Measurements from ENCODE around the gene BUD23. TPM values are rescaled to one million over a fixed set of nuclear protein-coding genes. Genes with fewer than 3 reads are reported as not detected.

The BUD23 gene
- total RNA-seq, 1 experiment from 2014 or later, result 78.1 TPM

GRCh38 chr7:73679709-73680108 lies 3.7 kb upstream of the BUD23 start:
- Mint-ChIP-seq H3K4me1 (peaks cover 14 to 23% of the 10 kb centered on the region in 2 experiments), H3K4me3 (no peak overlapping the region; a peak in 1 of 5 replicates), H3K36me3 (ENCODE audit: insufficient read depth in 1 of 3, low read depth in 3 of 3) (peaks cover 19 to 30% (median 19%) of the 10 kb centered on the region in 3 experiments), H3K9me3 (no peaks in the 10 kb centered on the region), H3K27ac (no peak overlapping the region), H3K27me3 (ENCODE audit: low read depth) (no peaks in the 10 kb centered on the region)
- Histone ChIP-seq H3K27ac (ENCODE audit: insufficient read length, low read depth, low read length) (no peak overlapping the region), H3K4ac (ENCODE audit: low read depth, low read length) (no peak overlapping the region), H2BK120ac (ENCODE audit: low read depth, low read length, poor library complexity, severe bottlenecking) (no peak overlapping the region), H2AFZ (ENCODE audit: low read length) (no peak overlapping the region), H3K23me2 (ENCODE audit: insufficient read length, low read depth, low read length, poor library complexity, severe bottlenecking) (peaks cover 12% of the 10 kb centered on the region), H3K4me2 (ENCODE audit: insufficient read depth, insufficient read length, low read length) (no peak overlapping the region), H4K20me1 (ENCODE audit: control insufficient read depth, insufficient read depth, insufficient read length) (no peaks in the 10 kb centered on the region), H2BK5ac (ENCODE audit: insufficient read length, low read length) (no peak overlapping the region), H3K27me3 (ENCODE audit: insufficient read depth, low read length) (no peaks in the 10 kb centered on the region), H3K4me1 (ENCODE audit: insufficient read depth, low read length) (peaks cover 4% of the 10 kb centered on the region; the same call in 1 of the 2 replicates), H4K5ac (ENCODE audit: insufficient read length, low read depth, low read length) (no peak overlapping the region), H3K79me2 (ENCODE audit: insufficient read depth, low read length) (peaks cover 16% of the 10 kb centered on the region; the same call in 1 of the 2 replicates), H2AK5ac (ENCODE audit: insufficient read length, low read length) (no peak overlapping the region), H3K18ac (ENCODE audit: insufficient read length, low read depth, low read length) (no peak overlapping the region), H3K56ac (ENCODE audit: insufficient read length, low read depth, low read length) (no peak overlapping the region), H3K9ac (ENCODE audit: extremely low read depth, insufficient read length, low read length) (no peak overlapping the region), H3K79me1 (ENCODE audit: insufficient read depth, low read depth, low read length, poor library complexity, severe bottlenecking) (peaks cover 13% of the 10 kb centered on the region), H3T11ph (ENCODE audit: low read length) (no peak overlapping the region), H3K14ac (ENCODE audit: insufficient read depth, low read length) (no peak overlapping the region), H2BK15ac (ENCODE audit: low read depth, low read length) (no peak overlapping the region), H4K8ac (replicated peaks; ENCODE audit: insufficient read length, low read depth, low read length) (no peak overlapping the region), H3K23ac (ENCODE audit: insufficient read length, low read depth, low read length) (no peak overlapping the region), H2BK20ac (ENCODE audit: low read depth, low read length, poor library complexity, severe bottlenecking) (no peak overlapping the region), H2BK12ac (ENCODE audit: insufficient read length, low read depth, low read length) (no peak overlapping the region), H3K9me3 (ENCODE audit: control insufficient read depth, low read depth, low read length) (no peaks in the 10 kb centered on the region), H4K91ac (ENCODE audit: insufficient read length, low read depth, low read length) (no peak overlapping the region)
- TF ChIP-seq, protein P1, sequence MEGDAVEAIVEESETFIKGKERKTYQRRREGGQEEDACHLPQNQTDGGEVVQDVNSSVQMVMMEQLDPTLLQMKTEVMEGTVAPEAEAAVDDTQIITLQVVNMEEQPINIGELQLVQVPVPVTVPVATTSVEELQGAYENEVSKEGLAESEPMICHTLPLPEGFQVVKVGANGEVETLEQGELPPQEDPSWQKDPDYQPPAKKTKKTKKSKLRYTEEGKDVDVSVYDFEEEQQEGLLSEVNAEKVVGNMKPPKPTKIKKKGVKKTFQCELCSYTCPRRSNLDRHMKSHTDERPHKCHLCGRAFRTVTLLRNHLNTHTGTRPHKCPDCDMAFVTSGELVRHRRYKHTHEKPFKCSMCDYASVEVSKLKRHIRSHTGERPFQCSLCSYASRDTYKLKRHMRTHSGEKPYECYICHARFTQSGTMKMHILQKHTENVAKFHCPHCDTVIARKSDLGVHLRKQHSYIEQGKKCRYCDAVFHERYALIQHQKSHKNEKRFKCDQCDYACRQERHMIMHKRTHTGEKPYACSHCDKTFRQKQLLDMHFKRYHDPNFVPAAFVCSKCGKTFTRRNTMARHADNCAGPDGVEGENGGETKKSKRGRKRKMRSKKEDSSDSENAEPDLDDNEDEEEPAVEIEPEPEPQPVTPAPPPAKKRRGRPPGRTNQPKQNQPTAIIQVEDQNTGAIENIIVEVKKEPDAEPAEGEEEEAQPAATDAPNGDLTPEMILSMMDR (conservative IDR thresholded peaks at IDR 0.05), result no peak
- DNase-seq, result no peak
- whole genome bisulfite sequencing (ENCODE audit: extremely low coverage, insufficient read length, low lambda C conversion rate), result no CpG with 5 or more reads among the region's 2 CpGs
